Fibroblast of peridontal ligament (primary cell): Measurements from ENCODE around the gene CENPM.
A peak's percentile ranks its signal among the peaks of the same experiment; 100 is the strongest.
"Not testable (repeated sequence)": the region's sequence is repeated elsewhere in the genome, so short reads cannot be mapped to it uniquely, and the experiment has no call there.

Experiments used
- DNase-seq: peaks from one replicate; pipeline ENCODE4 v3.0.0-alpha.2; 2010; ENCODE audit errors: extremely low read depth

Gene CENPM

DNA sequence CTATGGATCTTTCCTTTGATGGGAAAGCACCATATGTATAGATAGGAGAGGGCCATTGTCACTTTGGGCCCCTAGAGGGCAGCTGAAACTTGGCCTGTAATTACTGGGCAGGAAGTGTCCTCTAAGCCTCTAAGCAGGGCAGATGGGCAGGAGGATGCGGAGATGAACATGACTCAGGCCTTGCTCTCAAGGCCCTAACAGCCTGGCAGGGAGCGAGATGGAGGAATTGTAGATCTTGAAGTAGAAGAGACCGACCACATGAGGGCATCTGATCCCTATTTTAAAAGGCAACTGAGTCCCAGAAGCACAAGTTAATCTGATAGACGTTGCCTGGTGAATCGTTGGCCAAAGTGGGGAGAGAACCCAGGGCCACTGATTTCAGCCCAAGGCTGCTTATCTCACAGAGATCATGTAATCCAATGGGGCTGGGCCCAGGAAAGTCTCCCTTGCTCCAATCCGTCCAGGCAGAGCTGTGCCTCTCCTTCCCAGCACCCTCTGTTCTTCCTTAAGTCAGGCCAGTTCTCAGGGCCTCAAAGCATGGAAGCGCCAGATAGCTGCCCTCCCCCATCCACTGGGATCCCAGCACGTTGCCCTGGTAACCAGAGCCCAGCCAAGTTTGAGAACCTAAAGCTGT is 19.8 kb upstream of the CENPM start:
- DNase-seq, result peak; percentile 92

GRCh38 chr22:41966225-41966606 is 19.3 kb upstream of the CENPM start:
- DNase-seq, result no peak

- no peak for DNase-seq
Observed at GRCh38 chr22:41964112-41964491, 17.1 kb upstream of the CENPM start.

DNA sequence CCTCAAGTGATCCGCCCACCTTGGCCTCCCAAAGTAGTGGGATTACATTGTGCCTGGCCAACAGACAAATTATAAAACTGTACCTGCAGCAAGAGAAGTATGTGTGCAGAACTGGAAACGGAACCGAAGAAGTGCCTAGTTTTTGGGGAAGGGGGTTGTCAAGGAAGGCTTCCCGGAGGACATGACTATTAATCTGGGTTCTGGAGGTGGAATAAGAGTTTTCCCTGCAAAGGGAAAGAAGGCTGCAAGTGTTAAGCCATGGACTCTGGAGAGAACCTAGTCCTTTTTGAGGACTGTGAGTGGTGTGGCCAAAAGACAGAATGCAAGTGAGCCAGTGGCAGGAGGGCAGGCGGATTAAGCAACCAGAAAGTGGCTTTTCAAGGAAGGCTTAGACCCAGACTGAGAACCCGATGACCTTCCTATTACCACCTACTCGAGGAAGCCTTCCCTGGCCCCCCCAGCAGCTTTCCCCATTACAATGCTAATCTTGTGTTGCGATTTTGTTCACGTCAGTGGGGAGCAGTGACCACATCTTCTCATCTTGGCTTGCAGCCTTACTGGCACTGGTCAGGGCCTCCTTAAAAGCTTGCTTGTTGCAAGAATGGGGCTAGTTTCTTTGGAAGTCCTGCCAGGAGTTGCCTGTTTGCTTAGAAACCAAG is 16.6 kb upstream of the CENPM start:
- peak; percentile 73 for DNase-seq

GRCh38 chr22:41957941-41958556 is 11.1 kb upstream of the CENPM start:
- no peak for DNase-seq

- no peak for DNase-seq
Observed at GRCh38 chr22:41952713-41953112, 5.8 kb upstream of the CENPM start.

DNA sequence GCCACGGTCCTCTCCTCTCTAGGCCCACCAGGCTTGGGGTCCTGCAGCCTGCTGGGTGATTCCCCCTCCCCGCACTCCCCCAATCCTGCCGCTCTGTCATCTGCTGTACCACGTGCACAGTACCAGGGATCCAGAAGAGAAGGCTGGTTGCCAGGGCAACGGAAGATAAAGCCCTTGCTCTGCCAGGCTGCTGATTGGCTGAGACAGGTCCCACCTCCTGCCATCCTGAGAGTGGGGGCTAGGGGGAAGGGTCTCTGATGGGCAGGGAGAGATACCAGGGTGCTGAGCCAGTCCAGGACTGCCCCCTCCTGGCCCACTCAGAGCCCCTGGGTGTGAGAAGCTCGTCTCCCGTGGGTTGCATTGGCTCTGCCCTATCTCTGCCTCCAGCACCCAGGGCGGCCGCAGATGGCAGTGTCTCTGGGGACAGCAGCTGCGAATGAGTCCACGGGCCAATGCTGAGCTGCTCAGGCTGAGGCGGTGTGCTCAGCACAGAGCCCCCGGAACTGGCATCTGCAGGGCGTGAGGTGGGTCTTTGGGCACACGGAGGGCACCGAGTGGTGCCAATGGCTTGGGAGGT is 5.0 kb upstream of the CENPM start, which contains the start of gene SMIM45:
TSS of gene SMIM45 (plus strand) at position 253 of the 577 bp plus-strand sequence.
- DNase-seq, result no peak

DNA sequence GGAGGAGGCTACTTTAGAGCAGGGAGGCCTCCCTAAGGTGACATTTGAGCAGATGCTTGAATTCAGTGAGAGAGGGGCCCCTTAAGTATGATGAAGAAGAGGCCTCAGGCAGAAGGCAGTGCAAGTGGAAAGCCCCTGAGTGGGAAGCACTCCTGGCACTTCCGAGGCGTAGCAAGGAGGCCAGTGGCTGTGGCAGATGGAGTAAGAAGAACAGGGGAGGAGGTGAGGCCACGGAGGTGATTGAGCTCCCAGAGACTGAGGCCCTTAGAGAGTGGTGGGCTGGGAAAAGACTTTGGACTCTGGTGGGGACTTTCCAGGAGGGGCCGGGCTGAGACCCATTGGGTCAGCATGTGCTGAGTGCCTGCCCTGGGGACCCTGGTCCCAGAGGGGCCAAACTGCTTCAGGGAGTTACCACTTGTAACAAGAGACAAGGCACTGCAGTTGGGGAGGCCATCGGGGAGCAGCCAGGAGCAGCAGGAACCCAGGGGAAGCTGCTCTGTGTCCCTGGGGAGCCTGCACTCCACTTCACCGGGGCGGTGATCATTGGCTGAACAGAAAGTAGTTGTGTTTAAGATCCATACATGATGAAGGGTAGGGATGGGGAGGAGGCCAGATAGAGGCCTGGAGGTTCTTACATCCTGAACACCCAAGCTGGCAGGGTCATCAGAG is 2.5 kb upstream of the CENPM start:
- DNase-seq, result no peak

DNA sequence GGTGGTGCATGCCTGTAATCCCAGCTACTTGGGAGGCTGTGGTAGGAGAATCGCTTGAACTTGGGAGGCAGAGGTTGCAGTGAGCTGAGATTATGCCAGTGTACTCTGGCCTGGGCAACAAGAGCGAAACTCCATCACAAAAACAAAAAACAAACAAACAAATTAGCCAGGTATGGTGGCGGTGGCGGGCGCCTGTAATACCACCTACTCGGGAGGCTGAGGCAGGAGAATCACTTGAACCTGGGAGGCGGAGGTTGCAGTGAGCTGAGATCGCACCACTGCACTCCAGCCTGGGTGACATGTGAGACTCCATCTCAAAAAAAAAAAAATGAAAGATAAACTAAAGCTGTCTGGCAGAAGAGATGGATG is 2.0 kb upstream of the CENPM start:
- not testable (repeated sequence) for DNase-seq

GRCh38 chr22:41948142-41948541 is 1.2 kb upstream of the CENPM start:
- DNase-seq, result no peak

- DNase-seq, result no peak
Observed at GRCh38 chr22:41947424-41948080, 600 bp upstream of the CENPM start.

DNA sequence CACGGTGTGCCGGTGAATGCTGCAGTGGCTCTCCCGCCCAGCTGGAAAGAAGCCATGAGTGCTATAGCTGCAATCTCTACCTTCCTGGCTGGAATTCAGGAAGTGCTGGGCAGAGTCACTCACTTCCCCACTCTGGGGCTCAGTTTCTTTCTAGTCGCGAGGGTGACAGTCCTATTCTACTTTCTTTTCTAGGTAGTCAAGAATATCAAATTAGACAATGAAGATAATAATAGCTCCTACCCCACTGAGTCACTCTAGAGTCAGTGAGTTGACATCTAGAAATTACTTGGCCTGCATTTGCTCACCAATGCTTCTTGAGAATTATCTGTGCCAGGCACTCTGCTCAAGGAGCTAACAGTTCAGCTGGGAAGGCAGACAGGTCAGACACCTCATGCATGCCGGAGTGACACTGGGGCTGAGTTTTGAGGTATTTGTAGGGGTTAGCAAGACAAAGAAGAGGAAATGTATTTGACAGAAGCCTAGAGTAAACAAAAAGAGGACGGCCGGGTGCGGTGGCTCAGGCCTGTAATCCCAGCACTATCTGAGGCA is 3.2 kb downstream of the CENPM start:
- DNase-seq, result peak; percentile 8

- peak; percentile 98 for DNase-seq
Observed at GRCh38 chr22:41940832-41941765, 5.9 kb downstream of the CENPM start.

- DNase-seq, result no peak
Observed at GRCh38 chr22:41939981-41940831, 6.7 kb downstream of the CENPM start.

- no peak for DNase-seq
Observed at GRCh38 chr22:41936894-41937169, 10.1 kb downstream of the CENPM start.

DNA sequence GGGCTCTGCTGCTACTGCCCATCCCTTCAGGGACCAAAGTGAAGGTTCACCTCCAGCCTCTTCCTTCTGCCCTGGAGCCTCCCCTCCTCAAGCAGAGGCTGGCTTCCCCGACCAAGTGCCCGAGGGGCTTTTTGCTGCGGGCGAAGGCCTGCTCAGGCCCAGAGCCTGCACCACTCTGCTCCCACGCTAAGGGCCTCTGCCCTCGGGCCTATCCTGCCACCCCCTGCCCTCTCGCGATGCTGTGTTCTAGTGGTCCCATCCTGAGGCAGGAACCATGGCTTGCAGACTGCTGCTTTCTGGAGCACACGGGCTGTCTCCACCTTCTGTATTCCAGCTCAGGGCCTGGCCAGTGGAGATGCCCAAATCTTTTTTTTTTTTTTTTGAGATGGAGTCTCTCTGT is 11.4 kb downstream of the CENPM start:
- DNase-seq, result no peak

- no peak for DNase-seq
Observed at GRCh38 chr22:41935015-41935351, 12.0 kb downstream of the CENPM start.

GRCh38 chr22:41934284-41935014 is 12.5 kb downstream of the CENPM start:
- no peak for DNase-seq
